Erythroblast (primary cell): ENCODE measurements around the gene MATR3.

Experiments
- GATA1 ChIP-seq: IDR thresholded peaks from 2 replicates; pipeline ENCODE4 v1.6.1; 2011; ENCODE audit warnings: low read depth, mild to moderate bottlenecking, control low read depth, low read length, moderate library complexity
- POLR2A ChIP-seq: IDR thresholded peaks from 2 replicates; pipeline ENCODE4 v1.6.1; 2011; ENCODE audit warnings: mild to moderate bottlenecking, low read length

- no peak for TF ChIP-seq POLR2A
- no peak for TF ChIP-seq GATA1
Observed at GRCh38 chr5:139376364-139376763, 82.8 kb downstream of the MATR3 start.
